ENCODE measurements around the gene LUC7L. TPM values are rescaled to one million over a fixed set of nuclear protein-coding genes. Genes with fewer than 3 reads are reported as not detected.
A peak's percentile ranks its signal among the peaks of the same experiment; 100 is the strongest.

Gene LUC7L
- total RNA-seq, 1 experiment from 2014 or later: 137 TPM

DNA sequence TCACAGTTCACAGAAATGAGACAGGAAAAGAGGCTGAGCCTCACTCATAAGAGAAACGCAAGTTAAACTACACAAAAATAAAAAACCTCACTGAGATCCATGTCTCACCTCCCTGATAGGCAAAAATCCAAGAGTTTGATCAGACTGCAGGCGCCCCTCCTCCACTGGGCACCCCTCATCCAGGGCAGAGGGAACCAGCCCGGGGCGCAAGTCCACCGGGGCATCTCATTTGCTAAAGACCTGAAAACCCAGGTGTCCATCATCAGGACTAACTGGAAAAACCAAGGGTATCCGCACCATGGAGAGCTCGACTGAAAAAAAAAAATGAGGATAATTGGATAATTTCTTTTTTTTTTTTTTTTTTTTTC, 74.2 kb downstream of the LUC7L start:
- H3K23me2 ChIP-seq (ENCODE audit: insufficient read length, low read depth, low read length, poor library complexity, severe bottlenecking): peaks cover 7% of the 10 kb centered on the region
- H3K79me2 ChIP-seq (ENCODE audit: insufficient read depth, low read length): no peaks in the 10 kb centered on the region
- H3K79me1 ChIP-seq (ENCODE audit: insufficient read depth, low read depth, low read length, poor library complexity, severe bottlenecking): no peaks in the 10 kb centered on the region
- peaks cover 5 to 9% of the 10 kb centered on the region in 2 experiments; a peak in 3 of 5 replicates for H3K9me3 Mint-ChIP-seq
- no peak overlapping the region for H2AK5ac ChIP-seq (ENCODE audit: insufficient read length, low read length)
- H2BK120ac ChIP-seq (ENCODE audit: low read depth, low read length, poor library complexity, severe bottlenecking): no peak overlapping the region
- H2BK12ac ChIP-seq (ENCODE audit: insufficient read length, low read depth, low read length): no peak overlapping the region
- H2BK20ac ChIP-seq (ENCODE audit: low read depth, low read length, poor library complexity, severe bottlenecking): no peak overlapping the region
- H4K20me1 ChIP-seq (ENCODE audit: control insufficient read depth, insufficient read depth, insufficient read length): no peaks in the 10 kb centered on the region
- TF ChIP-seq, protein P1, sequence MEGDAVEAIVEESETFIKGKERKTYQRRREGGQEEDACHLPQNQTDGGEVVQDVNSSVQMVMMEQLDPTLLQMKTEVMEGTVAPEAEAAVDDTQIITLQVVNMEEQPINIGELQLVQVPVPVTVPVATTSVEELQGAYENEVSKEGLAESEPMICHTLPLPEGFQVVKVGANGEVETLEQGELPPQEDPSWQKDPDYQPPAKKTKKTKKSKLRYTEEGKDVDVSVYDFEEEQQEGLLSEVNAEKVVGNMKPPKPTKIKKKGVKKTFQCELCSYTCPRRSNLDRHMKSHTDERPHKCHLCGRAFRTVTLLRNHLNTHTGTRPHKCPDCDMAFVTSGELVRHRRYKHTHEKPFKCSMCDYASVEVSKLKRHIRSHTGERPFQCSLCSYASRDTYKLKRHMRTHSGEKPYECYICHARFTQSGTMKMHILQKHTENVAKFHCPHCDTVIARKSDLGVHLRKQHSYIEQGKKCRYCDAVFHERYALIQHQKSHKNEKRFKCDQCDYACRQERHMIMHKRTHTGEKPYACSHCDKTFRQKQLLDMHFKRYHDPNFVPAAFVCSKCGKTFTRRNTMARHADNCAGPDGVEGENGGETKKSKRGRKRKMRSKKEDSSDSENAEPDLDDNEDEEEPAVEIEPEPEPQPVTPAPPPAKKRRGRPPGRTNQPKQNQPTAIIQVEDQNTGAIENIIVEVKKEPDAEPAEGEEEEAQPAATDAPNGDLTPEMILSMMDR (conservative IDR thresholded peaks at IDR 0.05): no peak
- H3K14ac ChIP-seq (ENCODE audit: insufficient read depth, low read length): no peak overlapping the region
- H3T11ph ChIP-seq (ENCODE audit: low read length): no peak overlapping the region
- H3K4me3 Mint-ChIP-seq: peak overlapping the region; percentile 63 to 88
- H3K4me2 ChIP-seq (ENCODE audit: insufficient read depth, insufficient read length, low read length): peak overlapping the region; percentile 86
- no peak overlapping the region for H3K18ac ChIP-seq (ENCODE audit: insufficient read length, low read depth, low read length)
- H3K27me3 ChIP-seq (ENCODE audit: insufficient read depth, low read length): peaks cover 9% of the 10 kb centered on the region; the same call in 1 of the 2 replicates
- H3K4me1 Mint-ChIP-seq: peaks cover 9% of the 10 kb centered on the region in 2 experiments
- no peaks in the 10 kb centered on the region for H3K36me3 Mint-ChIP-seq (ENCODE audit: insufficient read depth in 1 of 3, low read depth in 3 of 3)
- no peak overlapping the region for H4K8ac ChIP-seq (replicated peaks; ENCODE audit: insufficient read length, low read depth, low read length)
- H3K27ac ChIP-seq (ENCODE audit: insufficient read length, low read depth, low read length): no peak overlapping the region
- H2BK15ac ChIP-seq (ENCODE audit: low read depth, low read length): no peak overlapping the region
- peaks cover 81% of the 10 kb centered on the region for H3K27me3 Mint-ChIP-seq (ENCODE audit: low read depth)
- H3K4me1 ChIP-seq (ENCODE audit: insufficient read depth, low read length): no peaks in the 10 kb centered on the region
- no peak for DNase-seq
- H3K56ac ChIP-seq (ENCODE audit: insufficient read length, low read depth, low read length): no peak overlapping the region
- no peaks in the 10 kb centered on the region for H3K9me3 ChIP-seq (ENCODE audit: control insufficient read depth, low read depth, low read length)
- H3K23ac ChIP-seq (ENCODE audit: insufficient read length, low read depth, low read length): no peak overlapping the region
- no peak overlapping the region for H4K5ac ChIP-seq (ENCODE audit: insufficient read length, low read depth, low read length)
- H3K9ac ChIP-seq (ENCODE audit: extremely low read depth, insufficient read length, low read length): no peak overlapping the region
- H2BK5ac ChIP-seq (ENCODE audit: insufficient read length, low read length): no peak overlapping the region
- no peak overlapping the region for H2AFZ ChIP-seq (ENCODE audit: low read length)
- no peak overlapping the region for H4K91ac ChIP-seq (ENCODE audit: insufficient read length, low read depth, low read length)
- H3K27ac Mint-ChIP-seq: no peak overlapping the region
- H3K4ac ChIP-seq (ENCODE audit: low read depth, low read length): no peak overlapping the region
- no CpG with 5 or more reads among the region's 7 CpGs for WGBS (ENCODE audit: extremely low coverage, insufficient read length, low lambda C conversion rate)
